ENCODE measurements around the gene ARHGEF1.
A peak's percentile ranks its signal among the peaks of the same experiment; 100 is the strongest.
"Not testable (repeated sequence)": the region's sequence is repeated elsewhere in the genome, so short reads cannot be mapped to it uniquely, and the experiment has no call there.

The ARHGEF1 gene

DNA sequence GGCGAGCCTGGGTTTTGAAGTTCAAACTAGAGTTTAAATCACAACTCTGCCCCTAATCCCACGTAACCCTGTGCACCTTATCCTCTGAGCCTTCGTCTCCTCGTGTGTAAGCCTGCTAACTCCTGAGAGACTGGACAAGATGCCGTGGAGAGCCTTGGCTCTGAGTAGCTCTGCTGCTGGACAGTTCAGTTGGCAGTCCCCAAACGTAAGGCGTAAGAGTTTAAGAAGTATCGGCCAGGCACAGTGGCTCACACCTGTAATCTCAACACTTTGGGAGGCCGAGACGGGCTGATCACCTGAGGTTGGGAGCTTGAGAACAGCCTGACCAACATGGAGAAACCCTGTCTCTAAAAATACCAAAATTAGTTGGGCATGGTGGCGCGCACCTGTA is 10.6 kb upstream of the ARHGEF1 start:
- Histone ChIP-seq H3K4me2 (ENCODE audit: low read length) (no peak overlapping the region), H3K4me1 (ENCODE audit: low read length) (peaks cover 62% of the 10 kb centered on the region)

DNA sequence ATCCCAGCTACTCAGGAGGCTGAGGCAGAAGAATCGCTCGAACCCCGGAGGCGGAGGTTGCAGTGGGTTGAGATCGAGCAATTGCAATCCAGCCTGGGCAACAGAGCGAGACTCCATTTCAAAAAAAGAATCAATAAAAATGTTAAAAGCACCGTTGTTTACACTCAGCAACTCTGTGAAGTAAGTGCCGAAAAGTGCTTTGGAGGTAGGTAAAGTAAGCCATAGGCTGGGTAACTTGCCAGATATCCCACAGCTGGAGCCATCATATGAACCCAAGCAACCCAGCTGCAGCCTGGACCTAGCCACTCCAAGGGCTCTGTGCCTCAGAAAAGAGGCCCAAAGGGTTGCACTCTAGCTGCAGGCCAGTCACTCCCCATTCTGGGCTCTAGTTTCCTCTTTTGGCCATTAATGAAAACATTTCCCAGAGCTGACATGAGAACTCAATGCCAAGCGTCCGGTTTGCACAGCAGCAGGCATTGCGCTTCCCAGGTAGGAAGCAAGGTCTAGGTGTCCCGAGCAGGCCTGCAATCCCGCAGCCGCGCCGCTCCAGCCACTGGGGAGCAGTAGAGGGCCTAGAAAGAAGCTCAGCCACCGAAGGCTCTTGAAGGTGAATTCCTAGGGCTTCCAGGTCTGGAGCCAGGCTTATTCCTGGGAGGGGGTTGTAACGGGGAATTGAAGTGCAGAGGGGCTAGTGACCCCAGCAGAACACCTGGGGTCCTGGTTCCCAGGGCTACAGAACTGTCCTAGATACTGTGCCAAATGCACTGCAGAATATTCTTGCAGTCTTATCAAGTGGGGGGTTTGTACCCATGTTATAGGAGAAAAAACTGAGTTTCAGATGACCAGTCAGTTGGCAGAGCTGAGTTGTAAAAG is 10.0 kb upstream of the ARHGEF1 start:
- H3K79me2 ChIP-seq (ENCODE audit: low read length), result peaks cover 20% of the 10 kb centered on the region
- H4K20me1 ChIP-seq (ENCODE audit: insufficient read depth, low read length), result peaks cover 46% of the 10 kb centered on the region
- H2AFZ ChIP-seq (ENCODE audit: low read depth, low read length), result no peak overlapping the region
- H3K27ac ChIP-seq (ENCODE audit: low read length), result peak overlapping the region; percentile 70
- H3K4me3 ChIP-seq (ENCODE audit: low read length), result no peak overlapping the region
- H3K36me3 ChIP-seq (replicated peaks; ENCODE audit: low read depth, low read length), result peaks cover 37% of the 10 kb centered on the region
- no peaks in the 10 kb centered on the region for H3K27me3 ChIP-seq (ENCODE audit: low read depth, low read length)
- H3K9ac ChIP-seq (ENCODE audit: low read length), result no peak overlapping the region
- no peak overlapping the region for H3K4me2 ChIP-seq (ENCODE audit: low read length)
- TF ChIP-seq, protein P1, sequence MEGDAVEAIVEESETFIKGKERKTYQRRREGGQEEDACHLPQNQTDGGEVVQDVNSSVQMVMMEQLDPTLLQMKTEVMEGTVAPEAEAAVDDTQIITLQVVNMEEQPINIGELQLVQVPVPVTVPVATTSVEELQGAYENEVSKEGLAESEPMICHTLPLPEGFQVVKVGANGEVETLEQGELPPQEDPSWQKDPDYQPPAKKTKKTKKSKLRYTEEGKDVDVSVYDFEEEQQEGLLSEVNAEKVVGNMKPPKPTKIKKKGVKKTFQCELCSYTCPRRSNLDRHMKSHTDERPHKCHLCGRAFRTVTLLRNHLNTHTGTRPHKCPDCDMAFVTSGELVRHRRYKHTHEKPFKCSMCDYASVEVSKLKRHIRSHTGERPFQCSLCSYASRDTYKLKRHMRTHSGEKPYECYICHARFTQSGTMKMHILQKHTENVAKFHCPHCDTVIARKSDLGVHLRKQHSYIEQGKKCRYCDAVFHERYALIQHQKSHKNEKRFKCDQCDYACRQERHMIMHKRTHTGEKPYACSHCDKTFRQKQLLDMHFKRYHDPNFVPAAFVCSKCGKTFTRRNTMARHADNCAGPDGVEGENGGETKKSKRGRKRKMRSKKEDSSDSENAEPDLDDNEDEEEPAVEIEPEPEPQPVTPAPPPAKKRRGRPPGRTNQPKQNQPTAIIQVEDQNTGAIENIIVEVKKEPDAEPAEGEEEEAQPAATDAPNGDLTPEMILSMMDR (IDR thresholded peaks at IDR 0.05; ENCODE audit: low read depth, low read length), result peak; percentile 96
- no peak for TF ChIP-seq EZH2phosphoT487 (IDR thresholded peaks at IDR 0.05; ENCODE audit: low read depth)
- peaks cover 4% of the 10 kb centered on the region; the same call in 1 of the 2 replicates for H3K9me3 ChIP-seq (ENCODE audit: insufficient read depth, low read length)
- peaks cover 56% of the 10 kb centered on the region for H3K4me1 ChIP-seq (ENCODE audit: low read length)

More for the DNA sequence above, 10.6 kb upstream of the ARHGEF1 start:
- Histone ChIP-seq H3K36me3 (replicated peaks; ENCODE audit: low read depth, low read length) (peaks cover 39% of the 10 kb centered on the region), H2AFZ (ENCODE audit: low read depth, low read length) (no peak overlapping the region), H3K27me3 (ENCODE audit: low read depth, low read length) (no peaks in the 10 kb centered on the region), H3K9ac (ENCODE audit: low read length) (no peak overlapping the region), H3K4me3 (ENCODE audit: low read length) (no peak overlapping the region), H4K20me1 (ENCODE audit: insufficient read depth, low read length) (peaks cover 52% of the 10 kb centered on the region), H3K9me3 (ENCODE audit: insufficient read depth, low read length) (peaks cover 4% of the 10 kb centered on the region; the same call in 1 of the 2 replicates), H3K79me2 (ENCODE audit: low read length) (peaks cover 20% of the 10 kb centered on the region), H3K27ac (ENCODE audit: low read length) (peak overlapping the region; percentile 70)
- no peak for TF ChIP-seq EZH2phosphoT487 (IDR thresholded peaks at IDR 0.05; ENCODE audit: low read depth)
- TF ChIP-seq, protein P1 (IDR thresholded peaks at IDR 0.05; ENCODE audit: low read depth, low read length), result no peak

DNA sequence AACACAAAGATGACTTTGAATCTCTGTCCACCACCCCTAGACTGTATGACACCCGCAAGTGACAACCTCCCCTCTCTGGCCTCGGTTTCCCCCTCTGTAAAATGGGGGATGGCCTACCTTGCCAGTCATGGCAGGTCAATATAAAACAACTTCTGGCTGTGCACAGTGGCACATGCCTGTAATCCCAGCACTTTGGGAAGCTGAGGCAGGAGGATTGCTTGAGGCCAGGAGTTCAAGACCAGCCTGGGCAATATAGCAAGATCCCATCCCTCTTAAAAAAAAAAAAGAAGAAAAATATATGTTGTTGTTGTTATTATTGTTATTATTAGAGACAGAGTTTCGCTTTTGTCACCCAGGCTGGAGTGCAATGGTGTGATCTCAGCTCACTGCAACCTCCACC is 7.0 kb upstream of the ARHGEF1 start:
- Histone ChIP-seq H3K9ac (ENCODE audit: low read length) (peak overlapping the region; percentile 27), H2AFZ (ENCODE audit: low read depth, low read length) (peak overlapping the region; percentile 28; the same call in 1 of the 2 replicates), H3K4me1 (ENCODE audit: low read length) (peaks cover 42% of the 10 kb centered on the region), H3K79me2 (ENCODE audit: low read length) (peaks cover 29% of the 10 kb centered on the region), H4K20me1 (ENCODE audit: insufficient read depth, low read length) (peaks cover 32% of the 10 kb centered on the region), H3K36me3 (replicated peaks; ENCODE audit: low read depth, low read length) (peaks cover 32% of the 10 kb centered on the region), H3K27ac (ENCODE audit: low read length) (peak overlapping the region; percentile 95), H3K4me2 (ENCODE audit: low read length) (peak overlapping the region; percentile 89), H3K4me3 (ENCODE audit: low read length) (peak overlapping the region; percentile 56)
- not testable (repeated sequence) for H3K27me3 ChIP-seq (ENCODE audit: low read depth, low read length); H3K9me3 ChIP-seq (ENCODE audit: insufficient read depth, low read length)

DNA sequence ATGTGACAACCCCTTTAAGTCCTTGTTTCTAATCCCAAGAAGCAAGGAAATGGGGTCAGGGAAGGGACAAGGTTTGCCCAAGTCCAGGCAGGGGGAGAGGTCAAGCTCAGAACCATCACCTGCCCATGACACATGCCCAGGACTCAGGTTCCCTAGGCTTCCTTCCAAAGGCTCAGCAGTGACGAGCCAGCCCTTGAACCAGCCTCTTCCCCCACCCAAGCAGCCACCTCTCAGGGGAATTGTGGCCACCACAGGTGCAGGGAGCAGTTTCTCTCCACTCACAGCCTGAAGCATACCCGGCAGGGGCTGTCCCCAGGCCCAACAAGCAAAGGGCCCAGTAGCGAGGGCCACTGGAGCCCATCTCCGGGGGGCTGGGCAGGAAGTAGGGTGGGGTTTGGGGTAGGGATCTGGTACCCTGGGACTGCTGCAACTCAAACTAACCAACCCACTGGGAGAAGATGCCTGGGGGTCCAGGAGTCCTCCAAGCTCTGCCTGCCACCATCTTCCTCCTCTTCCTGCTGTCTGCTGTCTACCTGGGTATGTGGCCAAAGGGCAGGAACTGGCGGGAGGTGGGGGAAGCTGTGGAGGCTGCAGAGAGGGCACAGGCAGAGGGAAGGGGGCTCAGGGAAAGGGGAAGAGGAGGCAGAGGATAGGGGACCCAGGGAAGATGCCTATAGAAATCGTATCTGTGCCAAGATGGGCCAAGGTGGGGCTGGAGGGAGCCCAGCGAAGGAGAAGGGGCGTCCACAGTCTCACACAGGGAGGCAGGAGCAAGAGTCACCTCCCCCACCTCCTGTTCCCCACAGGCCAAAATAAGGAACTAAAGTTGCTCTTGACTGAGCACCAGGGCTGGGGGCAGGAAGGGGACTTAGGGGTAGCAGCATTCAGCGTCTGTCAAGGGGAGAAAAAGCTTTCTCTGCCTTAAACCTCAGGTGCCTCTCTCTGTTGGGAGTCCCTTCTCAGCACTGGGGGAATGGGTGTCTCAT is 5.8 kb upstream of the ARHGEF1 start, which contains the start of gene CD79A:
CD79A (plus strand) TSS at position 433 of the 986 bp plus-strand sequence; CDS start at position 459, 26 bp downstream.
- Histone ChIP-seq H3K79me2 (ENCODE audit: low read length) (peaks cover 29% of the 10 kb centered on the region), H2AFZ (ENCODE audit: low read depth, low read length) (no peak within 1 kb of the TSS), H3K4me2 (ENCODE audit: low read length) (peak within 1 kb of the TSS; percentile 89), H4K20me1 (ENCODE audit: insufficient read depth, low read length) (peaks cover 21% of the 10 kb centered on the region; the same call in 1 of the 2 replicates), H3K9ac (ENCODE audit: low read length) (peak within 1 kb of the TSS; percentile 99), H3K27ac (ENCODE audit: low read length) (peak within 1 kb of the TSS; percentile 95), H3K9me3 (ENCODE audit: insufficient read depth, low read length) (peaks cover 4% of the 10 kb centered on the region; the same call in 1 of the 2 replicates), H3K27me3 (ENCODE audit: low read depth, low read length) (no peaks in the 10 kb centered on the region), H3K36me3 (replicated peaks; ENCODE audit: low read depth, low read length) (peaks cover 24% of the 10 kb centered on the region), H3K4me1 (ENCODE audit: low read length) (peaks cover 35% of the 10 kb centered on the region), H3K4me3 (ENCODE audit: low read length) (peak within 1 kb of the TSS; percentile 89)
- TF ChIP-seq, protein P1 (IDR thresholded peaks at IDR 0.05; ENCODE audit: low read depth, low read length), result no peak
- TF ChIP-seq EZH2phosphoT487 (IDR thresholded peaks at IDR 0.05; ENCODE audit: low read depth), result no peak

Measured in OCI-LY3 (cell line).